Transverse colon (tissue), 4 donors: ENCODE results near the gene SPINK14.
A peak's percentile ranks its signal among the peaks of the same experiment; 100 is the strongest.

Experiments
- CTCF ChIP-seq, 5 experiments: fragments of 200-600 bp in 3 of 5; fragments of 450-650 bp in 2 of 5; sonication (generic) in 3 of 5; IDR thresholded peaks; 1 replicate in 2 of 5; 2 replicates in 3 of 5; pipeline ENCODE4 v1.5.1; 2016 to 2017; ENCODE audit warnings: antibody characterized with exemption in 5 of 5, inconsistent platforms in 3 of 5, mild to moderate bottlenecking in 2 of 5, moderate library complexity in 1 of 5
- EP300 ChIP-seq: sonication (generic); formaldehyde crosslinking; IDR thresholded peaks from one replicate; pipeline ENCODE4 v1.6.1; 2017; ENCODE audit warnings: antibody characterized with exemption, low read depth
- POLR2A ChIP-seq: fragments of 450-650 bp; IDR thresholded peaks from one replicate; pipeline ENCODE4 v1.6.1; 2016; ENCODE audit warnings: antibody characterized with exemption, mild to moderate bottlenecking, moderate library complexity
- POLR2AphosphoS5 ChIP-seq, 3 donors: sonication (generic); formaldehyde crosslinking; IDR thresholded peaks; one replicate each; pipeline ENCODE4 v1.6.1; 2016; ENCODE audit warnings: antibody characterized with exemption in 3 of 3

- no peak for TF ChIP-seq CTCF (IDR thresholded peaks at IDR 0.05)
- peak; percentile 37 for TF ChIP-seq EP300
- no peak for TF ChIP-seq POLR2A
- peak in 1 of 3 donors; percentile 32 for TF ChIP-seq POLR2AphosphoS5 (IDR thresholded peaks at IDR 0.05)
These were observed 55.9 kb downstream of the SPINK14 start for GRCh38 chr5:148224117-148224742.
